PC-9 (cell line): ENCODE results near the gene ERBB4.

Source experiments
- EZH2 ChIP-seq: fragments of 200-600 bp; sonication (generic); IDR thresholded peaks from 2 replicates; pipeline ENCODE4 v1.8.0; 2017; ENCODE audit warnings: antibody characterized with exemption, low read depth
- TF ChIP-seq, protein P1 (sequence below): fragments of 200-600 bp; sonication (generic); conservative IDR thresholded peaks from 2 replicates; pipeline ENCODE4 v1.6.1; 2017; ENCODE audit warnings: mixed run types, antibody characterized with exemption, mild to moderate bottlenecking, moderate library complexity

DNA sequence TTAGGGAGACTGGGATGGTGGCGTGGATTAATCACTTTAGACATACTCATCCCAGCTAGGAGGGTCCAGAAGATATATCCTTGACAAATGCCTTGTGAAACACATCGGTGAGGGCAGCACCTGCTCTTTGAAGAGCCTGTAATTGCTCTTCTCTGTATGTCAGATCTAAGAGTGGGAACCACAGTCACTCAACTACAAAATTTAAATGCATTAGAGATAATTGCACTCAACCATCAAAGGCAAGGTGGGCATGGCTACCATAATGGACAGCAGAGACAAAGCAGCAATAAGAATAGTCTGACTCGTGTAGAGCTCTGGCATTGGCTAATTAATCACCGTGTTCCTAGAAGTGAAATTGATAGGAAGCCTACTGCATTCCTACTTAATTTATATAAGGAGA lies 96.8 kb downstream of the ERBB4 start:
- TF ChIP-seq, protein P1, sequence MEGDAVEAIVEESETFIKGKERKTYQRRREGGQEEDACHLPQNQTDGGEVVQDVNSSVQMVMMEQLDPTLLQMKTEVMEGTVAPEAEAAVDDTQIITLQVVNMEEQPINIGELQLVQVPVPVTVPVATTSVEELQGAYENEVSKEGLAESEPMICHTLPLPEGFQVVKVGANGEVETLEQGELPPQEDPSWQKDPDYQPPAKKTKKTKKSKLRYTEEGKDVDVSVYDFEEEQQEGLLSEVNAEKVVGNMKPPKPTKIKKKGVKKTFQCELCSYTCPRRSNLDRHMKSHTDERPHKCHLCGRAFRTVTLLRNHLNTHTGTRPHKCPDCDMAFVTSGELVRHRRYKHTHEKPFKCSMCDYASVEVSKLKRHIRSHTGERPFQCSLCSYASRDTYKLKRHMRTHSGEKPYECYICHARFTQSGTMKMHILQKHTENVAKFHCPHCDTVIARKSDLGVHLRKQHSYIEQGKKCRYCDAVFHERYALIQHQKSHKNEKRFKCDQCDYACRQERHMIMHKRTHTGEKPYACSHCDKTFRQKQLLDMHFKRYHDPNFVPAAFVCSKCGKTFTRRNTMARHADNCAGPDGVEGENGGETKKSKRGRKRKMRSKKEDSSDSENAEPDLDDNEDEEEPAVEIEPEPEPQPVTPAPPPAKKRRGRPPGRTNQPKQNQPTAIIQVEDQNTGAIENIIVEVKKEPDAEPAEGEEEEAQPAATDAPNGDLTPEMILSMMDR, result no peak
- TF ChIP-seq EZH2, result no peak
